ENCODE data around the gene NIPBL. TPM values are rescaled to one million over a fixed set of nuclear protein-coding genes. Genes with fewer than 3 reads are reported as not detected.

The NIPBL gene
- total RNA-seq, 1 donor: 41.8 TPM

DNA sequence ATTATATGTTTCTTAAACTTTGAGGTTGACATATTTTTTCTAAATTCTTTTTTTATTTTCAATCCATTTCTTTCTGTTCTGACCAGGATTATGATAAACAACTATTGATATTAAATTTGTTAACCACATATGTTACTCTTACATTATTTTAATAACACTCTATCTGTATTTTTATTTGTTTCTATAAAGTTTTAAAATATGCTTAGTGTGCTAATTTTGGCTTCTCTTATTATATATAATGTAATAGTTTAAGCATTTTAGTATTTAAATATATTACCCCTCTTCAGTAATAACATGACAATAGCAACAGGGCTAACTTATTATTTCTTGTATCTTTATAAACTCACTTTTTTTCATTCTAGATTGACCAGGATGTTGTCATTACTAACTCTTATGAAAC lies 137.8 kb downstream of the NIPBL start:
- H3K4me3 ChIP-seq (ENCODE audit: low read depth, low read length): no peak overlapping the region
- DNase-seq (ENCODE audit: low read depth): no peak
- TF ChIP-seq, protein P1, sequence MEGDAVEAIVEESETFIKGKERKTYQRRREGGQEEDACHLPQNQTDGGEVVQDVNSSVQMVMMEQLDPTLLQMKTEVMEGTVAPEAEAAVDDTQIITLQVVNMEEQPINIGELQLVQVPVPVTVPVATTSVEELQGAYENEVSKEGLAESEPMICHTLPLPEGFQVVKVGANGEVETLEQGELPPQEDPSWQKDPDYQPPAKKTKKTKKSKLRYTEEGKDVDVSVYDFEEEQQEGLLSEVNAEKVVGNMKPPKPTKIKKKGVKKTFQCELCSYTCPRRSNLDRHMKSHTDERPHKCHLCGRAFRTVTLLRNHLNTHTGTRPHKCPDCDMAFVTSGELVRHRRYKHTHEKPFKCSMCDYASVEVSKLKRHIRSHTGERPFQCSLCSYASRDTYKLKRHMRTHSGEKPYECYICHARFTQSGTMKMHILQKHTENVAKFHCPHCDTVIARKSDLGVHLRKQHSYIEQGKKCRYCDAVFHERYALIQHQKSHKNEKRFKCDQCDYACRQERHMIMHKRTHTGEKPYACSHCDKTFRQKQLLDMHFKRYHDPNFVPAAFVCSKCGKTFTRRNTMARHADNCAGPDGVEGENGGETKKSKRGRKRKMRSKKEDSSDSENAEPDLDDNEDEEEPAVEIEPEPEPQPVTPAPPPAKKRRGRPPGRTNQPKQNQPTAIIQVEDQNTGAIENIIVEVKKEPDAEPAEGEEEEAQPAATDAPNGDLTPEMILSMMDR (IDR thresholded peaks at IDR 0.05; ENCODE audit: insufficient read depth, low read length): no peak

DNA sequence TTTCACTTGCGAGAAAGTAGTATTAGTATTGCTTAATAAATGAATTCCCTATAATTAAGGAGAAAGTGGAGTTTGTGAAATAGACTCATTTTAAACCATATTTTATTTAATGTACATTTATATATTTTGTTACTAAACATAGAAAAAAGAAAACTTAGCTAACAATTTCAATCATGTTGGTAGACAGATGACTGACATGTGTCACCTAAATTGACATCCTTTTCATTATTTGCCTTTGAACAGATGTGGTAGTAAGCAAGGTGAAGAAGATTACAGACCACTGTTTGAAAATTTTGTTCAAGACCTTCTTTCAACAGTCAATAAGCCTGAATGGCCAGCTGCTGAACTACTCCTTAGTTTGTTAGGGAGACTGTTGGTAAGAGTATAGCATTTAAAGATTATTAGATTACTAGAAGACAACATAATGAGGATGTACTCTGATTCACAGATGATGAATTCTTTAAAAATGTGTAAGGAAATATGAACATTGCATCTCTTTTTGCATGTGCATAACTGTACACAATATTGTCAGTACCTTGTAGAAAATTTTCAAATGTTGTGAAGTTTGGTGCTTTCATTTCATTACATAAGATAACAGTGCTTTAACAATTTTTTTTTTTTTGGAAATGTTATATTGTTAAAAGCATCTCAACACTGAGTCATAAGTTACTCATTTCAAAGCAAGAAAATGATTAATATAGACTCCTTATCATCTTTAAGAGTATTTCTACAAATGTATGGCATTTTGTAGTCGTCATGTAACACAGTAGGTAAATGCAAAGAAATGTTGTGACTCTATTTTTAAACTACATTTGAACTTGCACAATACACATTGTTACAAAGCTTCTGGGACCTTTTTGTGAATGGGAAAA lies 139.5 kb downstream of the NIPBL start:
- TF ChIP-seq, protein P1 (IDR thresholded peaks at IDR 0.05; ENCODE audit: insufficient read depth, low read length): no peak
- no peak overlapping the region for H3K4me3 ChIP-seq (ENCODE audit: low read depth, low read length)
- peak; percentile 68 for DNase-seq (ENCODE audit: low read depth)

DNA sequence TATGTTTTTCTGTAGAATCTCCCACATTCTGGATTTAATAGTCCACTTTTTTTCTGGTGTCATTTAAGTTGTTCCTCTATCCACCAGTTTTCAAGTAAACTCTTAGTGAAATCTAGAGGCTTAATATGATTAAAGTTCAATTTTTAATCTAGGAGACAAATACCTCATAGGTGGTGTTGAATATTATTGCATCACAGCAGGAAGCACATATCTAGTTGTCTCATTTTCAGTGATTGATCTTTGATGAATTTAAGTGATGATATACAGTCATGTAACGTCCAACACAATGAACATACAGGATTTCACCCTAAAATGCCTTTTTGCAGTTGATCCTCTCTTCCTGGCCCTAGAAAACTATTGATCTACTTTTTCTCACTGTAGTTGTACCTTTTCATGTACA lies 152.3 kb downstream of the NIPBL start:
- DNase-seq (ENCODE audit: low read depth): no peak
- H3K4me3 ChIP-seq (ENCODE audit: low read depth, low read length): no peak overlapping the region
- TF ChIP-seq, protein P1 (IDR thresholded peaks at IDR 0.05; ENCODE audit: insufficient read depth, low read length): no peak

DNA sequence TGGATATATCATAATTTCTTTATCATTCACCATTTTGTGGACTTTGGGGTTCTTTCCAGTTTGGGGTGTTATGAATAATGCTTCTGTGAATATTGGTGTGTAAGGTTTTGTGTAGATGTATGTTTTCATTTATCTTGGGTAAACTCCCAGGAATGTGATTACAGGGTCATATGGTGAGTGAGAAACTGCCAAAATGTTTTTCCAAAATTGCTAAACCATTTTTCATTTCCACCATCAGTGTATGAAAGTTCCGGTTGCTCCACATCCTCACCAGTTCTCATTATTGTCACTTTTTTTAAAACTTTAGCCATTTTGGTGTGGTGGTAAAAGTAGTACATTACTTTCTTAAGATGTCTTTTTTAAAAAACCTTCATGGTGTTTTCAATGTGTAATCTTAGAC lies 152.9 kb downstream of the NIPBL start:
- TF ChIP-seq, protein P1 (IDR thresholded peaks at IDR 0.05; ENCODE audit: insufficient read depth, low read length): no peak
- DNase-seq (ENCODE audit: low read depth): peak; percentile 34
- H3K4me3 ChIP-seq (ENCODE audit: low read depth, low read length): no peak overlapping the region

DNA sequence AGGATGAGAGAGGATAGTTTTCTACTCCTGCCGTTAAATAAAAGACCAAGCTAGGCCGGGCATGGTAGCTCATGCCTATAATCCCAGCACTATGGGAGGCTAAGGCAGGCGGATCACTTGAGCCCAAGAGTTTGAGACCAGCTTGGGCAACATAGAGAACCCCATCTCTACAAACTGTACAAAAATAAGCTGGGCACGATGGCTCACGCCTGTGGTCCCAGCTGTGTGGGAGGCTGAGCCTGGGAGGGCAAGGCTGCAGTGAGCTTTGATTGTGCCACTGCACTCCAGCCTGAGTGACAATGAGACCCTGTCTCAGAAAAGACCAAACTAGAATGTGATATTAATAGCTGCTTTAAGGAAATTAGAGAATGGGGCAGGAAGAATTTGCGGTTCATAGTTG lies 158.4 kb downstream of the NIPBL start:
- DNase-seq (ENCODE audit: low read depth): no peak
- TF ChIP-seq, protein P1 (IDR thresholded peaks at IDR 0.05; ENCODE audit: insufficient read depth, low read length): no peak
- H3K4me3 ChIP-seq (ENCODE audit: low read depth, low read length): no peak overlapping the region

DNA sequence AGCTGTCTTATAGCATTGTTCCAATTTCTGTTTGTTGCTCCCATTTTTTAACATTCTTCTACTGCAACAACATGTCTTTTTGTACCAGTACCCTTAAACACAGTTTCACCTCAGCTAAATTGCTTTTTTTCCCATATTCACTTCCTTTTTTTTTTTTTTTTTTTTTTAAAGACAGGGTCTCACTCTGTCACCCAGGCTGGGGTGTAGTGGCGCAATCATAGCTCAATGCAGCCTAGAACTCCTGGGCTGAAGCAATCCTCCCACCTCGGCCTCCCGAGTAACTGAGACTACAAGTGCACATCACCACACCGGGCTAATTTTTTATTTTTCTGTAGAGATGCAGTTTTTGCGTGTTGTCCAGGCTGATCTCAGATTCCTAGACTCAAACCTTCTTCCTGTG lies 161.3 kb downstream of the NIPBL start:
- DNase-seq (ENCODE audit: low read depth): no peak

More for the DNA sequence above, 161.3 kb downstream of the NIPBL start:
- TF ChIP-seq, protein P1 (IDR thresholded peaks at IDR 0.05; ENCODE audit: insufficient read depth, low read length): no peak
- H3K4me3 ChIP-seq (ENCODE audit: low read depth, low read length): no peak overlapping the region
